GM12892 (cell line): ENCODE results near the gene RPL38.

ENCODE experiments used
- POLR2A ChIP-seq: IDR thresholded peaks from 2 replicates; pipeline ENCODE4 v1.6.1; 2011; ENCODE audit warnings: low read depth, low read length, control low read depth
- POLR2AphosphoS5 ChIP-seq: IDR thresholded peaks from 2 replicates; pipeline ENCODE4 v1.6.1; 2011; ENCODE audit warnings: low read depth, low read length, control low read depth

DNA sequence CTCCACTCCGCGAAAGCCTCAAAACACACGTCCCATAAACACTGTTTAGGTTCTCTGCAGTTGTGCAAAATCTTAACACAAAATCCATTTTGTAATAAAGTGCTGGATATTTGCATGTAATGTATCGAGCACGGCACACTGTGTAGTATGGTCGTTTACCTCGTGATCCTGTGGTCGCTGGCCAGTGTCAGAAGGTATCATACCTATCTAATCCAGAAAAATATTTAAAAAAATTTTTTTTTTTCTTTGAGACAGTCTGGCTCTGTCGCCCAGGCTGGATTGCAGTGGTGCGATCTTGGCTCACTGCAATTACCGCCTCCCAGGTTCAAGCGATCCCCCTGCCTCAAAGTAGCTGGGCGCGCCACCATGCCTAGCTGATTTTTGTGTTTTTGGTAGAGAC, 996 bp downstream of the RPL38 start:
- TF ChIP-seq POLR2A, result no peak
- no peak for TF ChIP-seq POLR2AphosphoS5
